ENCODE results near the gene KRTAP5-11.
"Not testable (repeated sequence)": the region's sequence is repeated elsewhere in the genome, so short reads cannot be mapped to it uniquely, and the experiment has no call there.

The KRTAP5-11 gene

GRCh38 chr11:71580057-71581003 lies 2.3 kb downstream of the KRTAP5-11 start:
- DNase-seq: no peak

DNA sequence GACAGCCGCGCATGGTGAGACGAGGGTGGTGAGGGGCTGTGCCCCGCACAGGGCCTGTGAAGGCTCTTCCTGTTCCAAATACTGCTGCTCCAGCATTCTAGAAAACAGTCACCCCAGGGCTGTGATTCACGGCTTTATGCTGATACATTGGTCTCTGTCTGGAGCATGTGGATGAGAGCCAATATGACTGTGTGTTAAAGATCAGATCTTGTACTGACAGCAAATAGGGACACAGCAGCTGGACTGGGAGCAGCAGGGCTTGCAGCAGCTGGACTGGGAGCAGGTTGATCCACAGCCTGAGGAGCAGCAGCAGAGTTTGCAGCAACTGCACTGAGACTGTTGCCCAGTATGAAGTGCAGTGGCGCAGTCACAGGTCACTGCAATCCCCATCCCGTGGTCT lies 3.2 kb downstream of the KRTAP5-11 start:
- not testable (repeated sequence) for DNase-seq

GRCh38 chr11:71577469-71578004 lies 5.1 kb downstream of the KRTAP5-11 start:
- DNase-seq: no peak

GRCh38 chr11:71576688-71577465 lies 5.8 kb downstream of the KRTAP5-11 start:
- not testable (repeated sequence) for DNase-seq

DNA sequence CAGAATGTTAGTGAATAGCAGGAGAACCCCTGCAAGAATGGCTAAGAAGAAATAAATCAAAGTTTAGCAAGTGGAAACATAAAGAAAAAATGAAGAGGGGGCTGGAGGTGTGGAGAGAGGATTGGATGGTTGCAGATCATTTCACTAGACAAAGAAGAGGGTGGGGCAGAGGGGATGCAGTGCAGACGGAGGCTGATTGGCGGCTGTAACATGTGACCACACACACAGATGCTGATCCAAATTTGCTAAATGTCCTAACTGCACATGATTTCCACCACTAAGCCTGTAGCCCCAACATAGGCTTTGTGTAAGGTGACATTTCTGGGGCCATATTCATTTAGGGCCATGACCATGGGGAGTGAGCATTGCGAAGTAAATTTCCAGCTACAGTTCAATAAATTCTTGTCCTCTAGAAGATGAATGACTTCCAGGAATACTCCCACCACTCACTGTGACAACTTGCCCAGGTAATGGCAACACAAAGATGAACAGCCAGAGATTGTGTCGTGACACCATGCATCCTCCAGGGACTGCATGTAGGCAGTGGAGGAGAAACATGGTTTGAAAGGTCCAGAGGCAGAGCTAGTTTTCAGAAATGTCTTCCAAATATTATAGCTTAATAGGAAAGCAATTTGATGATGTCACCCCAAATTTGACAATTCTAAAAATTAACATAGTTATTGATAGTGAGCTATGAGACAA lies 6.8 kb downstream of the KRTAP5-11 start:
- no peak for DNase-seq

DNA sequence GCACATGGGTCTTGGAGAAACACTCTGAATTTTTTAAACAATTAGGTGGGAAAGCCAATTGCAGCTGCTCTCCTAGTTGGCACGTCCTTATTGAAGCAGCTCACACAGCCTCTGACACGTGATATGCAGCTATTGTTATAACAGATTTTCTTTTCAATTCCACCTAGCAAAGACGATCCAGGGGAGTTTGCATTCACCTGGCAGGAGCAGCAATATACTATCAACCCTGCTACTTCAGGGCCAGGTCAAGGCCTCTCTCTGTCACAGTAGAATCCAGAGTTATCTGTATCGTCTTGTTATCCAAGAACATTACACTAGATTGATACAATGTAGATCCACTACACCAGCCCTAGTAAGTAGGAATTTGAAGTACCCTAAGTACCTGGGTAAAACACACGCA lies 8.3 kb downstream of the KRTAP5-11 start:
- DNase-seq: no peak

- no peak for DNase-seq
These were observed 9.9 kb downstream of the KRTAP5-11 start for GRCh38 chr11:71572811-71573210.

GRCh38 chr11:71571101-71571850 lies 11.4 kb downstream of the KRTAP5-11 start:
- not testable (repeated sequence) for DNase-seq

GRCh38 chr11:71568704-71569349 lies 13.8 kb downstream of the KRTAP5-11 start:
- no peak for DNase-seq

- DNase-seq: not testable (repeated sequence)
These were observed 15.0 kb downstream of the KRTAP5-11 start for GRCh38 chr11:71567633-71568032.

DNA sequence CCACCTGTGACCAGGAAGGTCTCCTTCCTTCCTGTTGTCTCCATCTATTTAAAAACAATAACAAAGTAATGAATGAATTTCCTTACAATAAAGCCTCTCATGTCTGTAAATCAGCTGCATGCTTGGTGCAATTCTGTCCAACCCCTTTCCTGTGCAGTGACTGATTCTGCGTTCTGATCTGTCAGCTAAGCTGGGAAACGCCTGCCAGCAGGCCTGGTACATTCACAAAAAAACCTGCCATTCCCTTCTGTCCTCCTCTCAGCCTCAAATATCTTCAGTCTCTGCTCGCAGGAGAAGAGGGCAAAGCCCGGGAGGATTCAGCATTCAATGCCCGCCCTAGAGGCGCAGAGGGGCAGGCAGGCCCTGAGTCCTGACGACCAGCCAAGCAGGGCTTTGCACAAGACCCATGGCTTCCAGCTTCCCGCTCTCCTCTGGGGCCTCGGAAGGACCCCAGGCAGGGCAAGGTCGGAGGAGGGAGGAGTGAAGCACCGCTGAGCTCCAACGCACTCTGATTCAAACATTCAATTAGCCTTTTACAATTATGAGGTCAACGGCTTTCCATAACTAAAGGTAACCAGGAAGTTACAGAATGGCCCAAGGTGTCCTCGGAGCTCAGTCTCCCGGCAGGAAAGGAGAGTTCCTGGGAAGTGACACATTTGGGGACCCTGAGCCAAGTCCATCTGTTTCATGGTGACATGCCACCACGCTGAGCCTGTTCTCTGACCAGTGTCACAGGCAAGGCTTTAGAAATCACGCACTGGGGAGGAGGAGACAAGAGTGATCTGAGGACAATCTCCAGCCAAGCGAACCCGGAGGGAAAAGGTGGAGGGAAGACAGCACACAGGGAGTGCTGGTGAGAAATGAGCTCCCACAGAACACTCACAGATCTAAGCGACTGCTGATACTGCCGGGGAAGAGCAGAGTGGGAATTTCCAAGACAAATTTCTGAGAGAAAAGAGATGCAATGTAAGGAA lies 15.8 kb downstream of the KRTAP5-11 start:
- DNase-seq: not testable (repeated sequence)

DNA sequence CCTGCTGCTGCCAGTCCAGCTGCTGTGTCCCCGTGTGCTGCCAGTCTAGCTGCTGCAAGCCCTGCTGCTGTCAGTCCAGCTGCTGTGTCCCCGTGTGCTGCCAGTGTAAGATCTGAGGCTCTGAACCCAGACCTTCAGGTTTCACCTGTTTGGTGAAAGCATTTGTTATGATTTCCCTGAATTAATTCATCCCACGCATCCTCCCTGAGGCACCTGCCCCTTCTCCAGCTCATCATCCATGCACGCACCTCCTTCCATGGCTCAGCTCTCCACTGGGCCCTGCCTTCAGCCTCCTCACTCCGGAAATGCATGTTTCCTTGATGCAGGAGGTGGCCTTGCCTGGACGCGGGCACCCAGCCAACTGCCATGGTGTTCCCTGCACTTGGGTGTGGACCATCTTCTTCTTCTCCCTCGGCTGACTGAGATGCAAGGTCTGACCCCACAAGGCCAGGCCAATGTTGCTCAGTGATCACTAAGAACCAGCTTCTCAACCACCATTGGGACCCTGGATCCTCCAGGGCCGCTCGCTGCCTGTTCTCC lies 16.5 kb downstream of the KRTAP5-11 start:
- no peak for DNase-seq

DNA sequence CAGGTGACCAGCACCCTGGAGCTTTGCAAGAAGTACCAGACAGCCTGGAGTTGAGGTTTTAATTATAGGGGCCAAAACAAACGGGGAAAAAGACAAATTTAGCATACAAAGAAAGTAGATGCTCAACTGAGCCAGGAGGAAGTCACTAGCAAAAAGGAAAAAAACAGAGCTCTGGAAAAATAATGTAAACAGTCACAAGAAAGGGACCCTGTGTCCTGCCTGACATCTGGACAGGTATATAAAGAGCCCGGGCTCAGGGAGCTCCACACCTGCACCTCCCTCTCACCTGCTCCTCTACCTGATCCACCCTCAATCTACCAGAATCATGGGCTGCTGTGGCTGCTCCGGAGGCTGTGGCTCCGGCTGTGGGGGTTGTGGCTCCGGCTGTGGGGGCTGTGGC lies 17.4 kb downstream of the KRTAP5-11 start, which contains the start of gene KRTAP5-10:
KRTAP5-10 (plus strand) TSS at position 301 of the 400 bp plus-strand sequence; CDS start at position 326, 25 bp downstream.
- no peak for DNase-seq

GRCh38 chr11:71564430-71564829 lies 18.2 kb downstream of the KRTAP5-11 start:
- DNase-seq: no peak

DNA sequence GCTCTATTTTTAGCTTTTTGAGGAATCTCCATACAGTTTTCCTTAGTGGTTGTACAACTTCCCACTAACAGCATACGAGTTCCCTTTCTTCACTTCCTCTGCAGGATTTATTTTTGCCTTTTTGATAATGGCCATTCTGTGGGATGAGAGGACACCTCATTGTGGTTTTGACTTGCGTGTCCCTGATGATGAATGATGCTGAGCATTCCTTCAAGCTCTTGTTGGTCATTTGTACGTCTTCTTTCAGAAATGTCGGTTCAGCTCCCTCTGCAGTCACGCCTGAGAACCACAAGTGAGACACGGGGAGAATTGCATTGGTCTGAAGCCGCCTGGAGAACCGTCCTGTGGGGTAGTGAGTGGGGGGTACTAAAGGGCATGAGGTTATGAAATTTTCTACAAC lies 19.3 kb downstream of the KRTAP5-11 start:
- DNase-seq: no peak

GRCh38 chr11:71562120-71562519 lies 20.6 kb downstream of the KRTAP5-11 start:
- DNase-seq: no peak

DNA sequence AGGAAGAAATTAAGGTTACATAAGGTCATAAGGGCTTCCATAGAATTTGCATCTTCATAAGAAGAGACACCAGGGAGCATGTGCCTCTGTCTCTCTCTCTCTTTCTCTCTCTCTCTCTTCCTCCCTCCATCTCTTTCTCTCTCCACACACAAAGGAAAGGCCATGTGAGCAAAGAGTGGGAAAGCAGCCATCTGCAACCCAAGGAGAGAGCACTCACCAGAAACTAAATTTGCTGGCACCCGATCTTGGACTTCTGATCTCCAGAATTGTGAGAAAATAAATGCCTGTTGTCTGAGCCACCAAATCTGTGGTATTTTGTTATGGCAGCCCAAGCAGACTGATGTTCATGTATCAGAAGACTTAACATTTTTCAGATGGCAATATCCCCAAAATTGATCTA lies 23.7 kb downstream of the KRTAP5-11 start:
- DNase-seq: no peak

- no peak for DNase-seq
These were observed 25.4 kb downstream of the KRTAP5-11 start for GRCh38 chr11:71557257-71557656.

DNA sequence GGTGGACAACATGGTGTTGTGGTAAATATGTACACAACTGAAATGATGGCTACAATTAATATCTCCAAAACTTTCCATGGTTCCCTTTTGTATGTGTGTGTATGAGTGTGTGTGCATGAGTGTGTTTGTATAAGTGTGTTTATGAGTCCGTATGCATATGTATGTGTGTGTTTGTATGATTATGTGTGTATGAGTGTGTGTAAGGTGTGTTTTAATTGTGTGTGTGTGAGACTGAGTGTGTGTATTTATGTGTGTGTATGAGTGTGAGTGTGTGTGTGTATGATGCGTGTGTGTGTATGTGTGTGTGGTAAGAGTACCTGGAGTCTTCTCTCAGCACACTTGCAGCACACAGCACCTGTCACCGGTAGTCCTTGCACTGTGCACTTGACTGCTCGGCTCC lies 26.7 kb downstream of the KRTAP5-11 start:
- DNase-seq: no peak

GRCh38 chr11:71555508-71555907 lies 27.2 kb downstream of the KRTAP5-11 start:
- DNase-seq: no peak

Measured in activated effector memory CD4-positive, alpha-beta T cell treated with Interleukin-2 at 50 U/mL for 16 hours (primary cell).